Measurements from ENCODE around the gene IQUB.

DNA sequence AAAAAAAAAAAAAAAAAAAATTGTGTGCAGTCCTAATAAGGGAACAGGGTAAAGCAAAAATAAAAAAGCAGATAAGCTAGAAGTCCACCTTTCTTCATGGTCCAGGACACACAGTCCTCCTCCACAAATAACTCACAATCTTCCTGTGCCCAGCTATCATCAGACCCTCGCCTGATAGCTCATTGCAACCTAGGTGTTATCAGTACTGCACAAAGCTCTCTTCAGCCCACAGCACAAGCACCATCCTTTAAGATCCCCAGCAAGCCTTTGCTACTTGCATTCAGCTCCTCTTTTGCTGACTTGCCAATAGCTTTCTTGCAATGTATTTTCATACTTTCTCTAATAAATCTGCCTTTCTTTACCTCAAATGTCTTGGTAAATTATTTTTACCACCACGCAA, 18.2 kb upstream of the IQUB start:
- TF ChIP-seq, protein P1, sequence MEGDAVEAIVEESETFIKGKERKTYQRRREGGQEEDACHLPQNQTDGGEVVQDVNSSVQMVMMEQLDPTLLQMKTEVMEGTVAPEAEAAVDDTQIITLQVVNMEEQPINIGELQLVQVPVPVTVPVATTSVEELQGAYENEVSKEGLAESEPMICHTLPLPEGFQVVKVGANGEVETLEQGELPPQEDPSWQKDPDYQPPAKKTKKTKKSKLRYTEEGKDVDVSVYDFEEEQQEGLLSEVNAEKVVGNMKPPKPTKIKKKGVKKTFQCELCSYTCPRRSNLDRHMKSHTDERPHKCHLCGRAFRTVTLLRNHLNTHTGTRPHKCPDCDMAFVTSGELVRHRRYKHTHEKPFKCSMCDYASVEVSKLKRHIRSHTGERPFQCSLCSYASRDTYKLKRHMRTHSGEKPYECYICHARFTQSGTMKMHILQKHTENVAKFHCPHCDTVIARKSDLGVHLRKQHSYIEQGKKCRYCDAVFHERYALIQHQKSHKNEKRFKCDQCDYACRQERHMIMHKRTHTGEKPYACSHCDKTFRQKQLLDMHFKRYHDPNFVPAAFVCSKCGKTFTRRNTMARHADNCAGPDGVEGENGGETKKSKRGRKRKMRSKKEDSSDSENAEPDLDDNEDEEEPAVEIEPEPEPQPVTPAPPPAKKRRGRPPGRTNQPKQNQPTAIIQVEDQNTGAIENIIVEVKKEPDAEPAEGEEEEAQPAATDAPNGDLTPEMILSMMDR (IDR thresholded peaks at IDR 0.05; ENCODE audit: low read depth, low read length) = no peak
- no peak for TF ChIP-seq POLR2A (IDR thresholded peaks at IDR 0.05; ENCODE audit: extremely low read depth, insufficient read length)
